Measurements from ENCODE around the gene LRMDA. TPM values are rescaled to one million over a fixed set of nuclear protein-coding genes. Genes with fewer than 3 reads are reported as not detected.

Gene LRMDA
- total RNA-seq, 6 donors from 2014 or later: 12.8 to 185 (median 18.1) TPM

DNA sequence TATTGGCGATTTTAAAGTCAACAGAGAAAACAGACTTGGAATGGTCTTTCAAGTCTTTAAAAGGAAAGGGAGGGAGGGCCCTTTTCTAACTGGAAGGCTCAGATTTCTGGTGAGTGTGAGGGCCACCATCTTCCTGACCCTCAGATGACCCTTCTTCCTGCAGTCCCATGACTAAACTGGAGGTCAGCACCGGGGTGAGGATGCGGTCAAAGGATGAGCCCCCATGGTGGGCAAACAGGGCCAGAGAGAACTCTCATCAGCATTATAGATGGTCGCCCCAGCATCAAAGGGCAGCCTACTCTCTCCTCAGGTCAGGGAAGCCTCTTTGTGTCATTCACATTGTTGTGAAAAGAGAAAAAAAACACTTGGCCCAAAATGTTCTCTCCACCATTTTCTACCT, 219.2 kb downstream of the LRMDA start:
- DNase-seq: no peak
- peaks cover 0 to 15% (median 6%) of the 10 kb centered on the region in 4 donors for H3K4me1 ChIP-seq
- TF ChIP-seq POLR2A (IDR thresholded peaks at IDR 0.05) (no peak), EP300 (IDR thresholded peaks at IDR 0.05) (no peak), POLR2AphosphoS5 (IDR thresholded peaks at IDR 0.05) (no peak)

DNA sequence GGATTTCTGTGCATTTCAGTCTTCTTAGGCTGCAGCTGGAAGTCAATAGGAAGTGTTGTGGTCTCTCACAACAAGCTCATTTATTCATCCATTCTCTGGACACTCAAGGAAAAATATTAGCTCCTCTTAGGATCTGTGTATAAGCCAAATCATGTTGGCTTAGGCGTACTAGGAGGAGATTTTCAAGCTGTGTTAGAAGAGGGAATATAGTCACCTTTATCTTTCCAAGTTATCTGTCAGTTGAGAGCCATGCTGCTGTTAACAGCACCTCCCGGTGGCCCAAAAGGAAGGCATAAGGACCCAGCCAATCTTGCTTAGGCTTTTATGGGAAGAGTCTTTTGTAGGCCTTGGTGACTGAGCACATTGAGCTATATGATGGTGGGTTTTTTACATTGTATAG, 220.0 kb downstream of the LRMDA start:
- ATAC-seq (ENCODE audit: low FRiP score in 2 of 2): no peak
- no peaks in the 10 kb centered on the region for H3K9me3 ChIP-seq
- H3K27ac ChIP-seq: no peak overlapping the region
- H3K4me3 ChIP-seq: no peak overlapping the region
- H3K36me3 ChIP-seq: no peaks in the 10 kb centered on the region
- 82 to 87% methylated on average over 2 of the region's 2 CpGs for WGBS, 2 donors
- no peak for DNase-seq
- H3K27me3 ChIP-seq: no peaks in the 10 kb centered on the region
- H3K4me1 ChIP-seq: peaks cover 2 to 21% (median 9%) of the 10 kb centered on the region in 4 donors
- TF ChIP-seq, protein P1, sequence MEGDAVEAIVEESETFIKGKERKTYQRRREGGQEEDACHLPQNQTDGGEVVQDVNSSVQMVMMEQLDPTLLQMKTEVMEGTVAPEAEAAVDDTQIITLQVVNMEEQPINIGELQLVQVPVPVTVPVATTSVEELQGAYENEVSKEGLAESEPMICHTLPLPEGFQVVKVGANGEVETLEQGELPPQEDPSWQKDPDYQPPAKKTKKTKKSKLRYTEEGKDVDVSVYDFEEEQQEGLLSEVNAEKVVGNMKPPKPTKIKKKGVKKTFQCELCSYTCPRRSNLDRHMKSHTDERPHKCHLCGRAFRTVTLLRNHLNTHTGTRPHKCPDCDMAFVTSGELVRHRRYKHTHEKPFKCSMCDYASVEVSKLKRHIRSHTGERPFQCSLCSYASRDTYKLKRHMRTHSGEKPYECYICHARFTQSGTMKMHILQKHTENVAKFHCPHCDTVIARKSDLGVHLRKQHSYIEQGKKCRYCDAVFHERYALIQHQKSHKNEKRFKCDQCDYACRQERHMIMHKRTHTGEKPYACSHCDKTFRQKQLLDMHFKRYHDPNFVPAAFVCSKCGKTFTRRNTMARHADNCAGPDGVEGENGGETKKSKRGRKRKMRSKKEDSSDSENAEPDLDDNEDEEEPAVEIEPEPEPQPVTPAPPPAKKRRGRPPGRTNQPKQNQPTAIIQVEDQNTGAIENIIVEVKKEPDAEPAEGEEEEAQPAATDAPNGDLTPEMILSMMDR (IDR thresholded peaks at IDR 0.05): peak in 1 of 6 experiments; percentile 6
- no peak for TF ChIP-seq POLR2AphosphoS5 (IDR thresholded peaks at IDR 0.05)
- TF ChIP-seq POLR2A (IDR thresholded peaks at IDR 0.05): no peak

More for the DNA sequence above, 219.2 kb downstream of the LRMDA start:
- no peak for ATAC-seq (ENCODE audit: low FRiP score in 2 of 2)
- H3K36me3 ChIP-seq: no peaks in the 10 kb centered on the region
- no peak overlapping the region for H3K4me3 ChIP-seq
- no peak overlapping the region for H3K27ac ChIP-seq
- no peaks in the 10 kb centered on the region for H3K27me3 ChIP-seq
- 81 to 88% methylated on average over 4 of the region's 4 CpGs for WGBS, 2 donors
- no peaks in the 10 kb centered on the region for H3K9me3 ChIP-seq

DNA sequence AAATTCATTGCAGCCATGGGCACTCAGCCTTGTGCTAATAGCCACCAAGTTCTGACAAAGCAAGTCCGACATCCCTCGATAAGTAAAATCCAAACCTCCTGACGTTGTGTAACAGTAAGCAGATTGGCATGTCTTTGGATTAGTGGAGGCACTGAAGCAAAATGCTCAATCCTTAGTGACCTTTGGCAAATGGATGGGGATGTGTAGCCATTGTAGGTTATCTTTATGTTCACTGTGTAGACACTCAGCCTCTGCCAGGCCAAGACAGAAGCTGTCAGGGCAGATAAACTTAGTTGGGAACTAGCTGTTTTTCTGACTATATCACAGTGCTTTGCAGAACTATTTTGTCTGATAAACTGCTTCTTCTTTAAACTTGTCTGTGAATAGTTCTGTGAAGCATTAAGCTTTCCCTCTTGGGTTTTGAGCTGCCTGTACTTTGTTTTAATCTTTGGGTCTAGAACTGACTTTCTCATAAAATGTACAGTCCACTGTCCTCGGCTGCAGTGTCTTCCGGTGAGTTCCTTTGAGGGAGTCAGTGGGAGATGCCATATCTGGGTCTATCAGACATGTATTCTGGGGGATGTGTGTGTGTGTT, 220.8 kb downstream of the LRMDA start:
- peaks cover 3 to 23% (median 9%) of the 10 kb centered on the region in 4 donors for H3K4me1 ChIP-seq
- no peak overlapping the region for H3K4me3 ChIP-seq
- 93 to 95% methylated on average over 5 of the region's 5 CpGs for WGBS, 2 donors
- no peaks in the 10 kb centered on the region for H3K27me3 ChIP-seq
- DNase-seq (no peak), ATAC-seq (ENCODE audit: low FRiP score in 2 of 2) (no peak)
- no peak overlapping the region for H3K27ac ChIP-seq
- no peak for TF ChIP-seq EP300 (IDR thresholded peaks at IDR 0.05)
- TF ChIP-seq, protein P1 (IDR thresholded peaks at IDR 0.05): no peak
- no peak for TF ChIP-seq POLR2A (IDR thresholded peaks at IDR 0.05)
- TF ChIP-seq POLR2AphosphoS5 (IDR thresholded peaks at IDR 0.05): no peak
- H3K9me3 ChIP-seq: no peaks in the 10 kb centered on the region
- H3K36me3 ChIP-seq: no peaks in the 10 kb centered on the region

DNA sequence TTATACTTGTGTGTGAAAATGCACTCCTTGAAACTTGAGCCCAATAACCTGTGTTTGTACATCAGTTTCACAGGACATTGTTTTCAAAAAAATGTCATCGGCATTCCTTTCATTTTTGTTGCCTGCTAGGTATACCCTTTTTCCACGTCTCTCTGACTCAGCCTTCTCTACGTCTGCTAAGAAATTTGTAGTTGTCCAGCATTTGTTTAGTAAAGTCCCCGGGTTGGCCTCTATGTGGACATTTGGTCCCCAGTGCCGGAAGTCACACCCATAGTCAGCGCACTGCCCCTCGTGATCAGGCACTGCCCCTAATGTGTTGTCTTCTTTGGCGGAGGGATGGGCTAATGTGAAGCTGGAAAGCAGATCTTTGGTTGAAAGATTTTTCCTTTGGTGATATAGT, 222.3 kb downstream of the LRMDA start:
- WGBS, 2 donors: 79 to 88% methylated on average over 8 of the region's 8 CpGs
- TF ChIP-seq, protein P1 (IDR thresholded peaks at IDR 0.05): no peak
- TF ChIP-seq POLR2A (IDR thresholded peaks at IDR 0.05) (no peak), EP300 (IDR thresholded peaks at IDR 0.05) (no peak), POLR2AphosphoS5 (IDR thresholded peaks at IDR 0.05) (no peak)
- Histone ChIP-seq H3K36me3 (no peaks in the 10 kb centered on the region), H3K9me3 (no peaks in the 10 kb centered on the region), H3K4me3 (no peak overlapping the region), H3K27ac (no peak overlapping the region), H3K4me1 (peaks cover 3 to 21% (median 10%) of the 10 kb centered on the region in 4 donors), H3K27me3 (no peaks in the 10 kb centered on the region)
- no peak for ATAC-seq (ENCODE audit: low FRiP score in 2 of 2)
- DNase-seq: no peak

DNA sequence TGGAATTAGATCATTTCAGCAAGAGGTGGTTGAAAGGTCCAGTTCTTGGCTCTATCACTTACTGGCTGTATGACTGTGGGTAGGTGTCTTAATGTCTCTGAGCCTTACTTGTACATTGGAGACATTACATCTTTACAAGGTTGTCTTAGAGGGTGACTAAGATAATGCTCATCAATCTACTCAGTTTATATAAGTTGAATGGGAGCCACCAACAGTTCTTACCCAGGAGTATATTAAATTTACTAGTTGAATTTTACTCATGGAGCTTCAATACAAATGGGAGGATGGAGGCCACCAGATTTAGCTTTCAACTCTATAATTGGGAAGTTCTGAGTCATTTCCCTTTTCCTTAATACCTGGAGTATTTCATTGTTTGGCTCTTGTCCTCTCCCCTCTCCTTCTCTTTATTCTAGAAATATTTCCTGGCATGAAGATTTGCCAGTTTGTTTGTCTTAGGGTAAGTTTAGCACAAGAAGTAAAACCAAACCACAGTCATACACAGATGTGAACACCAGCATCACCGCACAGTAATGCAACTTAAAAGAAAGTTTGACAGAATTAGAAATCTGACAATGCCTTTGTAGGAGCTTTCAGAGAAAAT, 222.8 kb downstream of the LRMDA start:
- ATAC-seq (ENCODE audit: low FRiP score in 2 of 2) (no peak), DNase-seq (no peak)
- H3K27ac ChIP-seq: no peak overlapping the region

More for the DNA sequence above, 222.8 kb downstream of the LRMDA start:
- H3K9me3 ChIP-seq: no peaks in the 10 kb centered on the region
- no peaks in the 10 kb centered on the region for H3K27me3 ChIP-seq
- no peak overlapping the region for H3K4me3 ChIP-seq
- H3K4me1 ChIP-seq: peaks cover 3 to 20% (median 13%) of the 10 kb centered on the region in 4 donors
- TF ChIP-seq POLR2AphosphoS5 (IDR thresholded peaks at IDR 0.05): no peak
- TF ChIP-seq POLR2A (IDR thresholded peaks at IDR 0.05): no peak
- TF ChIP-seq, protein P1 (IDR thresholded peaks at IDR 0.05): no peak
- 89 to 92% methylated on average over 1 of the region's 1 CpG for WGBS, 2 donors
- H3K36me3 ChIP-seq: no peaks in the 10 kb centered on the region
